K562 (cell line): ENCODE data around the gene FGD6. TPM values are rescaled to one million over a fixed set of nuclear protein-coding genes. Genes with fewer than 3 reads are reported as not detected.
A peak's percentile ranks its signal among the peaks of the same experiment; 100 is the strongest.

ENCODE experiments used
- CCAR2 ChIP-seq: fragments of 200-400 bp; formaldehyde crosslinking; IDR thresholded peaks from 2 replicates; pipeline ENCODE4 v1.6.1; 2017; ENCODE audit warnings: mild to moderate bottlenecking, low read depth, low read length
- CHD2 ChIP-seq: IDR thresholded peaks from 2 replicates; pipeline ENCODE4 v1.6.1; 2011; ENCODE audit warnings: low read depth, low read length
- COPS2 ChIP-seq: fragments of 450-650 bp; conservative IDR thresholded peaks from 2 replicates; pipeline ENCODE4 v1.6.1; 2016; ENCODE audit warnings: mild to moderate bottlenecking, moderate library complexity
- DDX20 ChIP-seq: fragments of 450-650 bp; IDR thresholded peaks from 2 replicates; pipeline ENCODE4 v1.6.1; 2016; ENCODE audit warnings: missing genetic modification characterization, low read depth, mild to moderate bottlenecking, missing compliant biosample characterization, moderate library complexity
- HMG20B ChIP-seq: fragments of 250-450 bp; sonication (Bioruptor Pico); IDR thresholded peaks from 2 replicates; pipeline ENCODE4 v1.5.0; 2021; ENCODE audit warnings: mild to moderate bottlenecking
- NR2C1 ChIP-seq, 2 experiments: fragments of 450-650 bp; IDR thresholded peaks; 2 replicates each; pipeline ENCODE4 v1.6.1; 2017; ENCODE audit warnings: mild to moderate bottlenecking in 2 of 2, antibody characterized with exemption in 1 of 2, inconsistent platforms in 1 of 2, missing compliant biosample characterization in 1 of 2, missing genetic modification characterization in 1 of 2
- RERE ChIP-seq: sonication (generic); formaldehyde crosslinking; IDR thresholded peaks from 2 replicates; pipeline ENCODE4 v1.8.0; 2023; ENCODE audit warnings: missing genetic modification reagents, mild to moderate bottlenecking, borderline replicate concordance
- SMARCE1 ChIP-seq: fragments of 450-650 bp; IDR thresholded peaks from 2 replicates; pipeline ENCODE4 v1.7.1; 2016; ENCODE audit warnings: mild to moderate bottlenecking
- TAF15 ChIP-seq: fragments of 200-400 bp; formaldehyde crosslinking; IDR thresholded peaks from 2 replicates; pipeline ENCODE4 v1.6.1; 2017; ENCODE audit warnings: mild to moderate bottlenecking, low read depth, low read length, moderate library complexity
- TBL1XR1 ChIP-seq, 2 experiments: IDR thresholded peaks; 2 replicates each; pipeline ENCODE4 v1.6.1; 2012; ENCODE audit warnings: improper control_type of control experiment in 2 of 2, low read length in 2 of 2, mild to moderate bottlenecking in 1 of 2
- UBTF ChIP-seq, 2 experiments: IDR thresholded peaks; 2 replicates each; pipeline ENCODE4 v1.6.1; 2012; ENCODE audit warnings: improper control_type of control experiment in 2 of 2, low read depth in 2 of 2, low read length in 2 of 2, borderline replicate concordance in 1 of 2
- WHSC1 ChIP-seq: IDR thresholded peaks from one replicate; pipeline ENCODE4 v1.6.1; 2012; ENCODE audit warnings: low read length, control low read depth, inconsistent platforms
- ZNF134 ChIP-seq: fragments of 250-450 bp; sonication (Bioruptor Pico); conservative IDR thresholded peaks from 2 replicates; pipeline ENCODE4 v1.4.0; 2020
- ZNF197 ChIP-seq: fragments of 200-800 bp; sonication (Bioruptor generic); IDR thresholded peaks from 2 replicates; pipeline ENCODE4 v1.6.1; 2016; ENCODE audit warnings: low read depth, missing genetic modification characterization, missing compliant biosample characterization
- polyA plus RNA-seq, 8 experiments: library from polyadenylated mRNA; depleted of rRNA in 4 of 8; stranded (reverse) in 5 of 8; unstranded in 3 of 8; fragments of >200 nt; fragmentation: Nextera tagmentation in 2 of 8; fragmentation: Illumina TruSeq in 1 of 8; extraction: Ambion mirVana in 2 of 8; extraction: Trizol in 1 of 8; gene quantifications; 2 replicates each; pipeline versions ENCODE4 v1.2.1 to v1.2.3, GENCODE V29; 2011 to 2014; ENCODE audit warnings: inconsistent platforms in 1 of 8, missing spikeins in 1 of 8
- total RNA-seq, 7 experiments: library from RNA; depleted of rRNA in 6 of 7; stranded (reverse); fragments of >200 nt in 6 of 7; fragmentation: Illumina TruSeq in 2 of 7; extraction: Trizol in 2 of 7; gene quantifications; 2 replicates each; pipeline versions ENCODE4 v1.2.1 to v1.2.3, GENCODE V29; 2011 to 2021; ENCODE audit warnings: low replicate concordance in 1 of 7
- TF ChIP-seq, protein P1 (sequence below): sonication (generic); formaldehyde crosslinking; IDR thresholded peaks from 2 replicates; pipeline ENCODE4 v1.4.0; 2020; ENCODE audit warnings: mild to moderate bottlenecking, missing genetic modification reagents
- TF ChIP-seq, protein P2 (sequence below): fragments of 250-450 bp; sonication (Bioruptor Pico); IDR thresholded peaks from 2 replicates; pipeline ENCODE4 v1.5.0; 2021

FGD6 gene
- total and polyA plus RNA-seq, 9 of the 15 experiments (the other 6 are each of a cell fraction or from before 2014, with no cell fraction given): 1.5 to 11.1 (median 5.8) TPM

DNA sequence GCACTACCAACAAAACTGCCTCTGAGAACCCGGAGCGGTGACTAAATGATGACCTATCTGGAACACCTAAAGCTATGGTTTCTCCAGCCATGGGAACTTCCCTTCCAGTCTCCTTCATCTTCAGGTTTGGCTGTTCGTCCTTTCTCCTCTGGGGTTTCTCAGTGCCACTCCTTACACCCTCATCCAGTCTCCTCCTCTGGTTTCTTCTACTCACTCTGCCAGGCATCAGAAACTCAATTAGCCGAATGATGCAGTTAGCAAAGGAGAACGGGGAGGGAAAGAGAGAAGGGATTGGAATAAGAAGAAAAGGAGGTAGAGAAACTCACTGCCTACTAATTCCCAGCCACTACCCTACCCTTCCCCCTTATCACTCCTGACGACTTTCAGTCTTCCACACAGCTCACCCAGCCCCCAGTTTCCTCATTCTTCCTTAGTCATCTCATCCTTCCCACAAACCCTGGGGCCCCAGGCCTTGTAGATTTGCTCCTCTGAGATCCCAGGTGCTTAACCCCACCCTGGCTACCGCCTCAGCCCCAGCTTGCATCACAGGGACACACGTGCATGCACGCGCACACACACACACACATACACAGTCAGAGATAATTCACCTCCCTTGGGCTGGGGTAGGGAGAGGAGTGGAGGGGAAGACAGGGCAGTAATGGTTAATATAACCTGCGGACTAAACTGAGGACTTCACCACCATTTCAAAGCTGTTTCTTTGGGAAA is 13.0 kb downstream of the FGD6 start (continued):
- no peak for TF ChIP-seq ZNF197 (CRISPR knock-in tag)
- no peak for TF ChIP-seq TAF15
- peak in 1 of 2 experiments; percentile 16; a peak in 1 of 4 replicates for TF ChIP-seq UBTF (IDR thresholded peaks at IDR 0.05; ENCODE audit: borderline replicate concordance in 1 of 2, low read depth in 2 of 2, low read length in 2 of 2)
- TF ChIP-seq TBL1XR1 (IDR thresholded peaks at IDR 0.05; ENCODE audit: low read length in 2 of 2): peak in 1 of 2 experiments; percentile 84; a peak in 2 of 4 replicates
- no peak for TF ChIP-seq ZNF134
- no peak for TF ChIP-seq DDX20 (tag)
- TF ChIP-seq WHSC1: no peak
- peak; percentile 29; the same call in 1 of the 2 replicates for TF ChIP-seq NR2C1 (IDR thresholded peaks at IDR 0.05)
- no peak for TF ChIP-seq NR2C1 (tag; IDR thresholded peaks at IDR 0.05)
- no peak for TF ChIP-seq CCAR2
- TF ChIP-seq COPS2: no peak
- TF ChIP-seq HMG20B: no peak
- TF ChIP-seq, protein P1, sequence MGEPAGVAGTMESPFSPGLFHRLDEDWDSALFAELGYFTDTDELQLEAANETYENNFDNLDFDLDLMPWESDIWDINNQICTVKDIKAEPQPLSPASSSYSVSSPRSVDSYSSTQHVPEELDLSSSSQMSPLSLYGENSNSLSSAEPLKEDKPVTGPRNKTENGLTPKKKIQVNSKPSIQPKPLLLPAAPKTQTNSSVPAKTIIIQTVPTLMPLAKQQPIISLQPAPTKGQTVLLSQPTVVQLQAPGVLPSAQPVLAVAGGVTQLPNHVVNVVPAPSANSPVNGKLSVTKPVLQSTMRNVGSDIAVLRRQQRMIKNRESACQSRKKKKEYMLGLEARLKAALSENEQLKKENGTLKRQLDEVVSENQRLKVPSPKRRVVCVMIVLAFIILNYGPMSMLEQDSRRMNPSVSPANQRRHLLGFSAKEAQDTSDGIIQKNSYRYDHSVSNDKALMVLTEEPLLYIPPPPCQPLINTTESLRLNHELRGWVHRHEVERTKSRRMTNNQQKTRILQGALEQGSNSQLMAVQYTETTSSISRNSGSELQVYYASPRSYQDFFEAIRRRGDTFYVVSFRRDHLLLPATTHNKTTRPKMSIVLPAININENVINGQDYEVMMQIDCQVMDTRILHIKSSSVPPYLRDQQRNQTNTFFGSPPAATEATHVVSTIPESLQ (CRISPR knock-in tag): no peak
- TF ChIP-seq CHD2: no peak
- peak; percentile 90 for TF ChIP-seq SMARCE1
- TF ChIP-seq, protein P2, sequence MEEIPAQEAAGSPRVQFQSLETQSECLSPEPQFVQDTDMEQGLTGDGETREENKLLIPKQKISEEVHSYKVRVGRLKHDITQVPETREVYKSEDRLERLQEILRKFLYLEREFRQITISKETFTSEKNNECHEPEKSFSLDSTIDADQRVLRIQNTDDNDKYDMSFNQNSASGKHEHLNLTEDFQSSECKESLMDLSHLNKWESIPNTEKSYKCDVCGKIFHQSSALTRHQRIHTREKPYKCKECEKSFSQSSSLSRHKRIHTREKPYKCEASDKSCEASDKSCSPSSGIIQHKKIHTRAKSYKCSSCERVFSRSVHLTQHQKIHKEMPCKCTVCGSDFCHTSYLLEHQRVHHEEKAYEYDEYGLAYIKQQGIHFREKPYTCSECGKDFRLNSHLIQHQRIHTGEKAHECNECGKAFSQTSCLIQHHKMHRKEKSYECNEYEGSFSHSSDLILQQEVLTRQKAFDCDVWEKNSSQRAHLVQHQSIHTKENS (CRISPR knock-in tag): no peak
- TF ChIP-seq RERE (CRISPR knock-in tag): no peak
